ENCODE results near the gene EFHB.
A peak's percentile ranks its signal among the peaks of the same experiment; 100 is the strongest.

The EFHB gene

GRCh38 chr3:19945969-19946831 lies 12.2 kb upstream of the EFHB start:
- H3K9me3 ChIP-seq (ENCODE audit: control insufficient read depth, insufficient read depth, low read length), result no peaks in the 10 kb centered on the region
- no peaks in the 10 kb centered on the region; the same call in none of the 2 replicates for H3K4me1 ChIP-seq (ENCODE audit: insufficient read depth, low read length)
- H3K36me3 ChIP-seq (ENCODE audit: insufficient read depth, low read length), result peaks cover under 1% of the 10 kb centered on the region; the same call in 1 of the 2 replicates
- H3K9ac ChIP-seq (ENCODE audit: low read depth, low read length), result peak overlapping the region; percentile 95

- H3K4me1 ChIP-seq (ENCODE audit: insufficient read depth, low read length), result no peaks in the 10 kb centered on the region; the same call in 1 of the 2 replicates
- H3K9ac ChIP-seq (ENCODE audit: low read depth, low read length), result peak overlapping the region; percentile 95; the same call in 1 of the 2 replicates
- H3K9me3 ChIP-seq (ENCODE audit: control insufficient read depth, insufficient read depth, low read length), result no peaks in the 10 kb centered on the region
- H3K36me3 ChIP-seq (ENCODE audit: insufficient read depth, low read length), result no peaks in the 10 kb centered on the region
Observed at GRCh38 chr3:19945534-19945933, 11.5 kb upstream of the EFHB start.

- no peaks in the 10 kb centered on the region for H3K9me3 ChIP-seq (ENCODE audit: control insufficient read depth, insufficient read depth, low read length)
Observed at GRCh38 chr3:19940643-19941042, 6.6 kb upstream of the EFHB start.

GRCh38 chr3:19938295-19938627 lies 4.2 kb upstream of the EFHB start:
- no peaks in the 10 kb centered on the region for H3K4me1 ChIP-seq (ENCODE audit: insufficient read depth, low read length)
- H3K9ac ChIP-seq (ENCODE audit: low read depth, low read length), result no peak overlapping the region
- no peaks in the 10 kb centered on the region for H3K9me3 ChIP-seq (ENCODE audit: control insufficient read depth, insufficient read depth, low read length)
- no peaks in the 10 kb centered on the region for H3K36me3 ChIP-seq (ENCODE audit: insufficient read depth, low read length)

More at GRCh38 chr3:19940643-19941042, 6.6 kb upstream of the EFHB start:
- H3K36me3 ChIP-seq (ENCODE audit: insufficient read depth, low read length), result no peaks in the 10 kb centered on the region
- H3K9ac ChIP-seq (ENCODE audit: low read depth, low read length), result no peak overlapping the region
- H3K4me1 ChIP-seq (ENCODE audit: insufficient read depth, low read length), result no peaks in the 10 kb centered on the region

GRCh38 chr3:19937459-19938294 lies 3.7 kb upstream of the EFHB start:
- H3K36me3 ChIP-seq (ENCODE audit: insufficient read depth, low read length), result no peaks in the 10 kb centered on the region

GRCh38 chr3:19932422-19932821 lies 1.6 kb downstream of the EFHB start:
- Histone ChIP-seq H3K9me3 (ENCODE audit: control insufficient read depth, insufficient read depth, low read length) (no peaks in the 10 kb centered on the region), H3K36me3 (ENCODE audit: insufficient read depth, low read length) (no peaks in the 10 kb centered on the region), H3K4me1 (ENCODE audit: insufficient read depth, low read length) (no peaks in the 10 kb centered on the region), H3K9ac (ENCODE audit: low read depth, low read length) (no peak overlapping the region)

More at GRCh38 chr3:19937459-19938294, 3.7 kb upstream of the EFHB start:
- no peaks in the 10 kb centered on the region for H3K4me1 ChIP-seq (ENCODE audit: insufficient read depth, low read length)
- no peaks in the 10 kb centered on the region for H3K9me3 ChIP-seq (ENCODE audit: control insufficient read depth, insufficient read depth, low read length)
- H3K9ac ChIP-seq (ENCODE audit: low read depth, low read length), result no peak overlapping the region

GRCh38 chr3:19931767-19932188 lies 2.2 kb downstream of the EFHB start:
- Histone ChIP-seq H3K36me3 (ENCODE audit: insufficient read depth, low read length) (no peaks in the 10 kb centered on the region), H3K4me1 (ENCODE audit: insufficient read depth, low read length) (no peaks in the 10 kb centered on the region), H3K9me3 (ENCODE audit: control insufficient read depth, insufficient read depth, low read length) (no peaks in the 10 kb centered on the region), H3K9ac (ENCODE audit: low read depth, low read length) (no peak overlapping the region)

DNA sequence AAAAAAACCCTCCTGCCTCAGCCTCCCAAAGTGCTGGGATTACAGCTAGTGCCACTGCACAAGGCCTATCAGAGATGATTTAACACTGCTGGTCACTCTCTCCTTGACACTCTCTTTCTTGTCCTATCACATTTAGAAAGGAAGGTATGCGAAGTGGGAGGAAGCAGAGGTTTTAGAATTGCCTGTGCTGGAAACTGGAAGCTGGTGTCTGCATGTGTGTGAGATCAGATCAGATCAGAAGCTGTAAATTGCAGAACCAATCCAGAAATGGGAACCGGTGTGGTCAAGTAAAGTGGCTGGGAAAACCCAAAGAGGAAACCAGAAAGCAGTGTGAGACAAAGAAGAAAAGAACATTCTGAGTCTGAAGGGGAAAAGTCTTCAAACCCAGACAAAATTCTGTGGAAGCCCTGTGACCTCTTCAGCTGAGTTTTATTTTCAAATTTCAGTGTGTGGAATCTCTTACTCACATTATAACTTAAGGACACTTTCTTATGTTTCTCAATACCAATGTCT lies 2.8 kb downstream of the EFHB start:
- Histone ChIP-seq H3K4me1 (ENCODE audit: insufficient read depth, low read length) (no peaks in the 10 kb centered on the region), H3K9ac (ENCODE audit: low read depth, low read length) (no peak overlapping the region), H3K36me3 (ENCODE audit: insufficient read depth, low read length) (no peaks in the 10 kb centered on the region), H3K9me3 (ENCODE audit: control insufficient read depth, insufficient read depth, low read length) (no peaks in the 10 kb centered on the region)

- Histone ChIP-seq H3K4me1 (ENCODE audit: insufficient read depth, low read length) (no peaks in the 10 kb centered on the region), H3K9me3 (ENCODE audit: control insufficient read depth, insufficient read depth, low read length) (no peaks in the 10 kb centered on the region), H3K9ac (ENCODE audit: low read depth, low read length) (no peak overlapping the region)
Observed at GRCh38 chr3:19920401-19921080, 13.5 kb downstream of the EFHB start.

DNA sequence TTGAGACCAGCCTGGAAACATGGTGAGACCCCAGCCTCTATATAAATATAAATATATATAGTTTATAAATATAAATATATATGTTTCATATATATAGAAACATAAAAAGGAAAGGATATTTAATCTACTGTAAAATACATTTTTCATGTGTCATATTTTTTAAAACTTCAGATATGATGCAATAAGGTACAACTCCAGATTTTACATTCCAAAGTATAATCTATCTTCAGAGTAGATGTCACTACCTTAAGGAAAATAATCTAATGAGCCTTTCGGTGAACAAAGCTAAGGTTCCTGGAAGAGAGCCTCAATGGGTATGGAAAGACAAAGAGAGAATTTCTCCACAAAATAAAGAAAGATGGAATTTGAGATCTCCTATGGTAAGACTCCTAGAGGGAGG lies 16.9 kb downstream of the EFHB start:
- H3K9ac ChIP-seq (ENCODE audit: low read depth, low read length), result no peak overlapping the region
- no peaks in the 10 kb centered on the region for H3K36me3 ChIP-seq (ENCODE audit: insufficient read depth, low read length)
- no peaks in the 10 kb centered on the region for H3K4me1 ChIP-seq (ENCODE audit: insufficient read depth, low read length)
- H3K9me3 ChIP-seq (ENCODE audit: control insufficient read depth, insufficient read depth, low read length), result no peaks in the 10 kb centered on the region; the same call in 1 of the 2 replicates

More at GRCh38 chr3:19920401-19921080, 13.5 kb downstream of the EFHB start:
- no peaks in the 10 kb centered on the region for H3K36me3 ChIP-seq (ENCODE audit: insufficient read depth, low read length)

DNA sequence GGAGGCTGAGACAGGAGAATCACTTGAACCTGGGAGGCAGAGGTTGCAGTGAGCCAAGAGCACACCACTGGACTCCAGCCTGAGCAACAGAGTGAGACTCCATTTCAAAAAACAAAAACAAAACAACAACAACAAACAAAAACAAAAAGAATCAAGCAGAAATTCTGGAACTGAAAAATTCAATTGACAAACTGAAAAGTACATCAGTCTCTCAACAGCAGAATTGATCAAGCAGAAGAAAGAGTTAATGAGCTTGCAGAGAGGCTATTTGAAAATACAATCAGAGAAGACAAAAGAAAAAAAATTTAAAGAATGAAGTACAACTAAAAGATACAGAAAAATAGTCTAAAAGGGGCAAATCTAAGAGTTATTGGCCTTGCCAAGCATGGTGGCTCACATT lies 22.6 kb downstream of the EFHB start:
- H3K9me3 ChIP-seq (ENCODE audit: control insufficient read depth, insufficient read depth, low read length), result no peaks in the 10 kb centered on the region; the same call in 1 of the 2 replicates
- H3K36me3 ChIP-seq (ENCODE audit: insufficient read depth, low read length), result no peaks in the 10 kb centered on the region
- H3K9ac ChIP-seq (ENCODE audit: low read depth, low read length), result no peak overlapping the region
- H3K4me1 ChIP-seq (ENCODE audit: insufficient read depth, low read length), result no peaks in the 10 kb centered on the region

- Histone ChIP-seq H3K9me3 (ENCODE audit: control insufficient read depth, insufficient read depth, low read length) (no peaks in the 10 kb centered on the region), H3K4me1 (ENCODE audit: insufficient read depth, low read length) (no peaks in the 10 kb centered on the region), H3K9ac (ENCODE audit: low read depth, low read length) (no peak overlapping the region), H3K36me3 (ENCODE audit: insufficient read depth, low read length) (no peaks in the 10 kb centered on the region)
Observed at GRCh38 chr3:19907523-19907922, 26.5 kb downstream of the EFHB start.

GRCh38 chr3:19903649-19904048 lies 30.4 kb downstream of the EFHB start:
- Histone ChIP-seq H3K4me1 (ENCODE audit: insufficient read depth, low read length) (no peaks in the 10 kb centered on the region), H3K36me3 (ENCODE audit: insufficient read depth, low read length) (no peaks in the 10 kb centered on the region), H3K9me3 (ENCODE audit: control insufficient read depth, insufficient read depth, low read length) (no peaks in the 10 kb centered on the region), H3K9ac (ENCODE audit: low read depth, low read length) (no peak overlapping the region)

- no peaks in the 10 kb centered on the region for H3K9me3 ChIP-seq (ENCODE audit: control insufficient read depth, insufficient read depth, low read length)
Observed at GRCh38 chr3:19901918-19902317, 32.1 kb downstream of the EFHB start.

More at GRCh38 chr3:19901918-19902317, 32.1 kb downstream of the EFHB start:
- Histone ChIP-seq H3K4me1 (ENCODE audit: insufficient read depth, low read length) (no peaks in the 10 kb centered on the region), H3K9ac (ENCODE audit: low read depth, low read length) (no peak overlapping the region), H3K36me3 (ENCODE audit: insufficient read depth, low read length) (no peaks in the 10 kb centered on the region)
